ENCODE results near the gene CACNG8. TPM values are rescaled to one million over a fixed set of nuclear protein-coding genes. Genes with fewer than 3 reads are reported as not detected.

Gene CACNG8
- total RNA-seq, 1 experiment from 2014 or later: 12.5 TPM

DNA sequence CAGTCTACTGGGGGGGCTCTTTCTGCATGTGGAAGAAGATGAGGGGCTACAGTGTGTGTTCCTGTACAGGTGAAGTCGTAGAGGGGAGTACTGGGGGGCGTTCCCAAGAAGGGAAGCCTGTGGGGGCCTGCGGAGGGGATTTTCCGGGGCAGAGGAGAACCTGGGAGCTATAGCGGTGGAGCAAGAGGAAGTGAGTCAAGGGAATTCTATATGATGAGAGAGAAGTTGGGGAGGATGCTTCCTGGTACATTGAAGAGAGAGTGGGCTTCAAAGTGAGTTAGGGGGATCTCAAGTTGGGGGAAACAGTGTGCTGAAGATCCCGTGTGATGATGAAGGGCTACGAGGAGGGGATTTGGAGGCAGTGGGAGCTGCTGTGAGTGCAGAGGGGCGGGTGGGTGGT is 1.9 kb upstream of the CACNG8 start (continued):
- TF ChIP-seq, protein P1, sequence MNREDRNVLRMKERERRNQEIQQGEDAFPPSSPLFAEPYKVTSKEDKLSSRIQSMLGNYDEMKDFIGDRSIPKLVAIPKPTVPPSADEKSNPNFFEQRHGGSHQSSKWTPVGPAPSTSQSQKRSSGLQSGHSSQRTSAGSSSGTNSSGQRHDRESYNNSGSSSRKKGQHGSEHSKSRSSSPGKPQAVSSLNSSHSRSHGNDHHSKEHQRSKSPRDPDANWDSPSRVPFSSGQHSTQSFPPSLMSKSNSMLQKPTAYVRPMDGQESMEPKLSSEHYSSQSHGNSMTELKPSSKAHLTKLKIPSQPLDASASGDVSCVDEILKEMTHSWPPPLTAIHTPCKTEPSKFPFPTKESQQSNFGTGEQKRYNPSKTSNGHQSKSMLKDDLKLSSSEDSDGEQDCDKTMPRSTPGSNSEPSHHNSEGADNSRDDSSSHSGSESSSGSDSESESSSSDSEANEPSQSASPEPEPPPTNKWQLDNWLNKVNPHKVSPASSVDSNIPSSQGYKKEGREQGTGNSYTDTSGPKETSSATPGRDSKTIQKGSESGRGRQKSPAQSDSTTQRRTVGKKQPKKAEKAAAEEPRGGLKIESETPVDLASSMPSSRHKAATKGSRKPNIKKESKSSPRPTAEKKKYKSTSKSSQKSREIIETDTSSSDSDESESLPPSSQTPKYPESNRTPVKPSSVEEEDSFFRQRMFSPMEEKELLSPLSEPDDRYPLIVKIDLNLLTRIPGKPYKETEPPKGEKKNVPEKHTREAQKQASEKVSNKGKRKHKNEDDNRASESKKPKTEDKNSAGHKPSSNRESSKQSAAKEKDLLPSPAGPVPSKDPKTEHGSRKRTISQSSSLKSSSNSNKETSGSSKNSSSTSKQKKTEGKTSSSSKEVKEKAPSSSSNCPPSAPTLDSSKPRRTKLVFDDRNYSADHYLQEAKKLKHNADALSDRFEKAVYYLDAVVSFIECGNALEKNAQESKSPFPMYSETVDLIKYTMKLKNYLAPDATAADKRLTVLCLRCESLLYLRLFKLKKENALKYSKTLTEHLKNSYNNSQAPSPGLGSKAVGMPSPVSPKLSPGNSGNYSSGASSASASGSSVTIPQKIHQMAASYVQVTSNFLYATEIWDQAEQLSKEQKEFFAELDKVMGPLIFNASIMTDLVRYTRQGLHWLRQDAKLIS (CRISPR knock-in tag; IDR thresholded peaks at IDR 0.05; ENCODE audit: borderline replicate concordance): no peak
- no peak for TF ChIP-seq MXD4 (CRISPR knock-in tag; IDR thresholded peaks at IDR 0.05; ENCODE audit: borderline replicate concordance)

GRCh38 chr19:53961523-53962356 is 997 bp upstream of the CACNG8 start:
- H3K4me3 Mint-ChIP-seq: peak overlapping the region; percentile 79

More at GRCh38 chr19:53961523-53962356, 997 bp upstream of the CACNG8 start:
- DNase-seq (ENCODE audit: low spot score) (no peak), ATAC-seq (peak; percentile 5; the same call in 1 of the 2 replicates)
- H3K36me3 Mint-ChIP-seq: peaks cover 23% of the 10 kb centered on the region
- ChIA-PET CTCF (interaction anchor here (1.0 to 6.4 kb wide), 8 partner anchors 14 to 68 kb away, joined by 3 to 38 read pairs (median 6); partner anchors contain the start of gene CACNG7), POLR2A (interaction anchor here (1.1 to 1.3 kb wide), 3 partner anchors 19 to 93 kb away, joined by 5 to 7 read pairs (median 5); partner anchors contain the start of gene MYADM)
- no peak overlapping the region for H3K27ac Mint-ChIP-seq
- TF ChIP-seq ESRRA (CRISPR knock-in tag; IDR thresholded peaks at IDR 0.05; ENCODE audit: borderline replicate concordance): no peak
- no peak for TF ChIP-seq FOXJ3 (CRISPR knock-in tag; IDR thresholded peaks at IDR 0.05; ENCODE audit: borderline replicate concordance)
- no peak for TF ChIP-seq NFATC4 (CRISPR knock-in tag; IDR thresholded peaks at IDR 0.05)
- no peak for TF ChIP-seq JUN (CRISPR knock-in tag; IDR thresholded peaks at IDR 0.05)
- no peak for TF ChIP-seq ETV6 (CRISPR knock-in tag; IDR thresholded peaks at IDR 0.05)
- TF ChIP-seq ZNF532 (CRISPR knock-in tag; IDR thresholded peaks at IDR 0.05; ENCODE audit: borderline replicate concordance): no peak
- TF ChIP-seq TCF7 (CRISPR knock-in tag; IDR thresholded peaks at IDR 0.05; ENCODE audit: low read depth): no peak
- no peak for TF ChIP-seq CBFB (CRISPR knock-in tag; IDR thresholded peaks at IDR 0.05; ENCODE audit: low read depth)
- TF ChIP-seq FOXP1 (CRISPR knock-in tag; IDR thresholded peaks at IDR 0.05; ENCODE audit: borderline replicate concordance): no peak
- no peak for TF ChIP-seq SOX15 (CRISPR knock-in tag; IDR thresholded peaks at IDR 0.05)
- no peak for TF ChIP-seq E2F1 (CRISPR knock-in tag; IDR thresholded peaks at IDR 0.05)
- TF ChIP-seq ZNF423 (CRISPR knock-in tag; IDR thresholded peaks at IDR 0.05): no peak
- no peak for TF ChIP-seq AR (CRISPR knock-in tag; IDR thresholded peaks at IDR 0.05)
- TF ChIP-seq MYBL2 (CRISPR knock-in tag; IDR thresholded peaks at IDR 0.05): no peak
- TF ChIP-seq, protein P2, sequence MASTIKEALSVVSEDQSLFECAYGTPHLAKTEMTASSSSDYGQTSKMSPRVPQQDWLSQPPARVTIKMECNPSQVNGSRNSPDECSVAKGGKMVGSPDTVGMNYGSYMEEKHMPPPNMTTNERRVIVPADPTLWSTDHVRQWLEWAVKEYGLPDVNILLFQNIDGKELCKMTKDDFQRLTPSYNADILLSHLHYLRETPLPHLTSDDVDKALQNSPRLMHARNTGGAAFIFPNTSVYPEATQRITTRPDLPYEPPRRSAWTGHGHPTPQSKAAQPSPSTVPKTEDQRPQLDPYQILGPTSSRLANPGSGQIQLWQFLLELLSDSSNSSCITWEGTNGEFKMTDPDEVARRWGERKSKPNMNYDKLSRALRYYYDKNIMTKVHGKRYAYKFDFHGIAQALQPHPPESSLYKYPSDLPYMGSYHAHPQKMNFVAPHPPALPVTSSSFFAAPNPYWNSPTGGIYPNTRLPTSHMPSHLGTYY (CRISPR knock-in tag; IDR thresholded peaks at IDR 0.05): no peak
- H3K4me1 Mint-ChIP-seq: peaks cover 49% of the 10 kb centered on the region
- H3K9me3 Mint-ChIP-seq: no peaks in the 10 kb centered on the region
- peaks cover 5% of the 10 kb centered on the region; the same call in 1 of the 2 replicates for H3K27me3 Mint-ChIP-seq (ENCODE audit: low read depth)

All from WTC11 (cell line).